PC-9 (cell line): Measurements from ENCODE around the gene CNTNAP1. TPM values are rescaled to one million over a fixed set of nuclear protein-coding genes. Genes with fewer than 3 reads are reported as not detected.

ENCODE experiments used
- BruUV-seq: library from RNA; stranded (reverse); fragments of 400-500 nt; replicated peaks from 2 replicates; lab custom pipeline; 2021; lab: Mats Ljungman, UMichigan
- CTCF ChIA-PET: fragments of 300-600 bp; sonication (Branson Sonifier 250); formaldehyde crosslinking; loops from one replicate; lab custom pipeline; 2022; ENCODE audit warnings: antibody characterized with exemption; lab: Charles Lee
- POLR2A ChIA-PET: fragments of 300-600 bp; sonication (Branson Sonifier 250); formaldehyde crosslinking; loops from one replicate; lab custom pipeline; 2022; ENCODE audit warnings: antibody characterized with exemption; ENCODE audit not compliant: unreplicated experiment; lab: Charles Lee
- DNase-seq, 2 experiments: peaks; one replicate each; pipeline versions ENCODE4 v3.0.0 to v3.0.0-alpha.2; 2015 to 2022; ENCODE audit warnings: mixed read lengths in 1 of 2
- H2AFZ ChIP-seq: fragments of 200-600 bp; sonication (generic); 2 replicates; pipeline ENCODE4 v1.8.1; 2017; ENCODE audit warnings: antibody characterized with exemption
- H3F3A ChIP-seq: fragments of 200-600 bp; sonication (generic); 2 replicates; pipeline ENCODE4 v1.8.1; 2017; ENCODE audit warnings: antibody characterized with exemption, mild to moderate bottlenecking, low read depth; ENCODE audit not compliant: insufficient read depth
- H3K27ac ChIP-seq: fragments of 200-600 bp; sonication (generic); 2 replicates; pipeline ENCODE4 v1.6.1; 2016; ENCODE audit warnings: mixed run types
- H3K27me3 ChIP-seq: fragments of 200-600 bp; sonication (generic); 2 replicates; pipeline ENCODE4 v1.6.1; 2016; ENCODE audit warnings: low read depth, mixed run types; ENCODE audit not compliant: insufficient read depth
- H3K36me3 ChIP-seq: fragments of 200-600 bp; sonication (generic); 2 replicates; pipeline ENCODE4 v1.6.1; 2016; ENCODE audit warnings: low read depth, mixed run types
- H3K4me1 ChIP-seq: fragments of 200-600 bp; sonication (generic); replicated peaks from 2 replicates; pipeline ENCODE4 v1.6.1; 2016; ENCODE audit warnings: mixed run types; ENCODE audit not compliant: insufficient read depth
- H3K4me2 ChIP-seq: fragments of 200-600 bp; sonication (generic); 2 replicates; pipeline ENCODE4 v1.6.1; 2017; ENCODE audit warnings: mixed run types
- H3K4me3 ChIP-seq: fragments of 200-600 bp; sonication (generic); 2 replicates; pipeline ENCODE4 v1.6.1; 2016; ENCODE audit warnings: mixed run types
- H3K79me2 ChIP-seq: fragments of 200-600 bp; sonication (generic); 2 replicates; pipeline ENCODE4 v1.6.1; 2017; ENCODE audit warnings: low read depth, mixed run types
- H3K9me2 ChIP-seq: fragments of 200-600 bp; sonication (generic); 2 replicates; pipeline ENCODE4 v1.8.1; 2017; ENCODE audit warnings: mild to moderate bottlenecking; ENCODE audit not compliant: insufficient read depth
- H3K9me3 ChIP-seq: fragments of 200-600 bp; sonication (generic); 2 replicates; pipeline ENCODE4 v1.8.1; 2016; ENCODE audit warnings: low read depth; ENCODE audit not compliant: insufficient read depth
- H4K20me1 ChIP-seq: fragments of 200-600 bp; sonication (generic); 2 replicates; pipeline ENCODE4 v1.8.1; 2017; ENCODE audit not compliant: insufficient read depth
- EZH2 ChIP-seq: fragments of 200-600 bp; sonication (generic); IDR thresholded peaks from 2 replicates; pipeline ENCODE4 v1.8.0; 2017; ENCODE audit warnings: antibody characterized with exemption, low read depth
- intact Hi-C: fragments of 100-400 bp; cut with micrococcal nuclease; formaldehyde crosslinking; loops from one replicate; pipeline ENCODE4 v1.10.0; 2022; ENCODE audit not compliant: unreplicated experiment
- total RNA-seq: library from RNA; stranded (reverse); gene quantifications from 2 replicates; pipeline ENCODE4 v1.2.3, GENCODE V29; 2021
- TF ChIP-seq, protein P1 (sequence below): fragments of 200-600 bp; sonication (generic); conservative IDR thresholded peaks from 2 replicates; pipeline ENCODE4 v1.6.1; 2017; ENCODE audit warnings: mixed run types, antibody characterized with exemption, mild to moderate bottlenecking, moderate library complexity

The CNTNAP1 gene
- total RNA-seq, 1 experiment from 2014 or later = 1.8 TPM

DNA sequence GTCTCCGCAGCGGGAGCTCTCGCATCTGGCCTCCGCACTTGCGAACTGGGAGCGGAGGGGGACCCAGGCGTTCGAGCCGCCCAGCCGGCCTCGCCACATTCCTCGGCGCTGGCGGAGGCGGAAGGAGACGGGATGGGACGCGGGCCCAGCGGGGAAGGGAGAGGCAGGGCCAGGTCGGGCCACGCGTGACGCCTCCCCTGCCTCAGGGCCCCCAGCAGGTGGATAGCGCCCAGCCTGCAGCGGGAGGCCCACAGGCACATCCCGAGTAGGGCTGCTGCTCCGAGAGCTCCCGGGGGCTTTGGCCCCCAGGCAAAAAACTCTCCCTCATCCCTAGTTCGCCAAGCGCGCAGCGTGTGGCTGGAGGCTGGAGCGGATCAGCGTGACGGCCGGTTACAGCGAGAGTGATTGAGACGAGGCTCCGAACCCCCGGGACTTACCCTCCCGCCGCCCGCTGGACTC is 6.3 kb upstream of the CNTNAP1 start:
- H2AFZ ChIP-seq = peak overlapping the region; percentile 94
- ChIA-PET POLR2A (interaction anchor here (0.6 kb wide), 1 partner anchor 159 kb away, joined by 10 read pairs; no protein-coding TSS in a partner anchor), CTCF (interaction anchor here (1.5 to 2.4 kb wide), 3 partner anchors 8 to 97 kb away, joined by 5 read pairs; no protein-coding TSS in a partner anchor)
- no peaks in the 10 kb centered on the region for H4K20me1 ChIP-seq
- H3K27ac ChIP-seq = no peak overlapping the region; the same call in 1 of the 2 replicates
- H3K27me3 ChIP-seq = no peaks in the 10 kb centered on the region
- peaks cover 32% of the 10 kb centered on the region for H3K79me2 ChIP-seq
- H3K9me3 ChIP-seq = no peaks in the 10 kb centered on the region
- TF ChIP-seq, protein P1, sequence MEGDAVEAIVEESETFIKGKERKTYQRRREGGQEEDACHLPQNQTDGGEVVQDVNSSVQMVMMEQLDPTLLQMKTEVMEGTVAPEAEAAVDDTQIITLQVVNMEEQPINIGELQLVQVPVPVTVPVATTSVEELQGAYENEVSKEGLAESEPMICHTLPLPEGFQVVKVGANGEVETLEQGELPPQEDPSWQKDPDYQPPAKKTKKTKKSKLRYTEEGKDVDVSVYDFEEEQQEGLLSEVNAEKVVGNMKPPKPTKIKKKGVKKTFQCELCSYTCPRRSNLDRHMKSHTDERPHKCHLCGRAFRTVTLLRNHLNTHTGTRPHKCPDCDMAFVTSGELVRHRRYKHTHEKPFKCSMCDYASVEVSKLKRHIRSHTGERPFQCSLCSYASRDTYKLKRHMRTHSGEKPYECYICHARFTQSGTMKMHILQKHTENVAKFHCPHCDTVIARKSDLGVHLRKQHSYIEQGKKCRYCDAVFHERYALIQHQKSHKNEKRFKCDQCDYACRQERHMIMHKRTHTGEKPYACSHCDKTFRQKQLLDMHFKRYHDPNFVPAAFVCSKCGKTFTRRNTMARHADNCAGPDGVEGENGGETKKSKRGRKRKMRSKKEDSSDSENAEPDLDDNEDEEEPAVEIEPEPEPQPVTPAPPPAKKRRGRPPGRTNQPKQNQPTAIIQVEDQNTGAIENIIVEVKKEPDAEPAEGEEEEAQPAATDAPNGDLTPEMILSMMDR = no peak
- no peak for TF ChIP-seq EZH2
- H3K4me2 ChIP-seq = peak overlapping the region; percentile 93
- BruUV-seq = TSS peak; percentile 23
- intact Hi-C loops = loop anchor here (5.0 kb wide), 2 partner anchors 254 to 349 kb away; partner anchors contain the start of gene CAVIN1
- H3K4me3 ChIP-seq = peak overlapping the region; percentile 95
- peak in 1 of 2 experiments; percentile 58 for DNase-seq
- H3K4me1 ChIP-seq = peaks cover 43% of the 10 kb centered on the region
- H3K36me3 ChIP-seq = no peaks in the 10 kb centered on the region
- no peaks in the 10 kb centered on the region for H3K9me2 ChIP-seq
- H3F3A ChIP-seq = peaks cover 28% of the 10 kb centered on the region

DNA sequence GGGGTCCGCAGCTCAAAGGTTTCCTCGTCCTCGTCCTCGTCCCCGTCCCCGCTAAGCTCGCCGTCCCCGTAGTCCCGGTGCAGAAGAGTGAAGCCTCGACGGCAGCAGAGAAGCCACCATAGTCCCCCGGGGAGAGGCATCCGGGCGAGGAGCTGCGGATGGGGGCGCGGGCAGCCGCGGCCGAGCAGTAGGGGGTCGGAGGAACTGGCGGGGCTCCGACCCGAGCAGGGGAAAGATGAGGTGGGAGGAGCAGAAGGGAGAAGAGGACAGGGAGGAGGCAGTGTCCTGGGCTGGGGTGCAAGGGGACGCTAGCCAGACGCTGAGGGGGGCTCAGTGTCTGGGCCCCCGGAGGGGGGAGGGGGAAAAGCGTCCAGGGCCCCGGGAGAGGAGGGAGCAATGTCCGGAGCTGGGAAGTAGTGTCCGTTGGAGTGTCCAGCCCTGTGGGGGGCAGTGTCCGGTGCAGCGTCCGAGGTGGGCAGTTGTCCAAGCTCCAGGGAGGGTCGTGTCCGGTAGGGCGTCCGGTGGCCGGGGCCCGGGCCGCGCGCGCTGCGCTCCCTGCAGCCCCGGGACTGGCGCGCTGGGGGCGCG is 5.8 kb upstream of the CNTNAP1 start, which contains the start of gene PLEKHH3:
PLEKHH3 (minus strand) TSS at position 571 of the 588 bp plus-strand sequence; CDS start at position 140, 431 bp downstream.
- no TSS peak for BruUV-seq
- H3K4me3 ChIP-seq = peak within 1 kb of the TSS; percentile 95
- peak within 1 kb of the TSS; percentile 93 for H3K4me2 ChIP-seq
- ChIA-PET CTCF (interaction anchor here (0.6 to 2.4 kb wide), 5 partner anchors 9 to 98 kb away, joined by 3 to 5 read pairs (median 5); no protein-coding TSS in a partner anchor), POLR2A (interaction anchor here (0.5 to 0.7 kb wide), 3 partner anchors 100 to 876 kb away, joined by 3 to 10 read pairs (median 7); no protein-coding TSS in a partner anchor)
- no peaks in the 10 kb centered on the region for H3K36me3 ChIP-seq
- H3K4me1 ChIP-seq = peaks cover 43% of the 10 kb centered on the region
- peak within 1 kb of the TSS; percentile 94 for H2AFZ ChIP-seq
- no peaks in the 10 kb centered on the region for H4K20me1 ChIP-seq
- TF ChIP-seq, protein P1 = 0 out of 2 replicates have a peak, but pooled peaks have one; percentile 15
- no peak for TF ChIP-seq EZH2
- H3F3A ChIP-seq = peaks cover 30% of the 10 kb centered on the region
- no peaks in the 10 kb centered on the region for H3K27me3 ChIP-seq
- intact Hi-C loops = loop anchor here (1.0 to 5.0 kb wide), 3 partner anchors 67 to 349 kb away; partner anchors contain the start of genes CAVIN1, RETREG3 and TUBG1
- H3K9me2 ChIP-seq = no peaks in the 10 kb centered on the region
- no peaks in the 10 kb centered on the region for H3K9me3 ChIP-seq
- peak within 1 kb of the TSS; percentile 61 for H3K27ac ChIP-seq
- H3K79me2 ChIP-seq = peaks cover 32% of the 10 kb centered on the region
- DNase-seq = no peak
